B cell (primary cell): Measurements from ENCODE around the gene STMP1.

ENCODE experiments used
- CTCF ChIP-seq: fragments of 200-600 bp; IDR thresholded peaks from one replicate; pipeline ENCODE4 v1.8.0; 2022; ENCODE audit warnings: antibody characterized with exemption, mild to moderate bottlenecking
- EZH2 ChIP-seq: IDR thresholded peaks from 2 replicates; pipeline ENCODE4 v1.6.1; 2012; ENCODE audit warnings: borderline replicate concordance, low read depth, mild to moderate bottlenecking, moderate library complexity, low read length; ENCODE audit not compliant: insufficient read depth, poor library complexity, severe bottlenecking

GRCh38 chr7:135647755-135648154 lies 14.6 kb upstream of the STMP1 start:
- TF ChIP-seq CTCF (no peak), EZH2 (no peak)
